ENCODE data around the gene ENG.

ENG gene

GRCh38 chr9:127867356-127868277 is 13.2 kb upstream of the ENG start:
- DNase-seq = no peak
- H3K4me3 ChIP-seq (ENCODE audit: low read depth, low read length) = no peak overlapping the region
- no peak for TF ChIP-seq CTCF (IDR thresholded peaks at IDR 0.05; ENCODE audit: low read depth, low read length)

GRCh38 chr9:127866535-127866934 is 12.1 kb upstream of the ENG start:
- H3K9me3 ChIP-seq = no peaks in the 10 kb centered on the region
- peaks cover 3% of the 10 kb centered on the region for H3K36me3 ChIP-seq
- no peak overlapping the region for H3K4me3 ChIP-seq (ENCODE audit: low read depth, low read length)
- DNase-seq = no peak
- peaks cover 16% of the 10 kb centered on the region for H3K4me1 ChIP-seq
- TF ChIP-seq CTCF (IDR thresholded peaks at IDR 0.05; ENCODE audit: low read depth, low read length) = no peak
- H3K27me3 ChIP-seq = no peaks in the 10 kb centered on the region

More at GRCh38 chr9:127867356-127868277, 13.2 kb upstream of the ENG start:
- H3K9me3 ChIP-seq = no peaks in the 10 kb centered on the region
- H3K27me3 ChIP-seq = no peaks in the 10 kb centered on the region
- H3K4me1 ChIP-seq = peaks cover 10% of the 10 kb centered on the region
- H3K36me3 ChIP-seq = peaks cover 7% of the 10 kb centered on the region

- Histone ChIP-seq H3K36me3 (peaks cover 3% of the 10 kb centered on the region), H3K4me3 (ENCODE audit: low read depth, low read length) (no peak overlapping the region), H3K27me3 (no peaks in the 10 kb centered on the region), H3K9me3 (no peaks in the 10 kb centered on the region), H3K4me1 (peaks cover 16% of the 10 kb centered on the region)
- no peak for TF ChIP-seq CTCF (IDR thresholded peaks at IDR 0.05; ENCODE audit: low read depth, low read length)
- DNase-seq = no peak
These were observed 11.4 kb upstream of the ENG start for GRCh38 chr9:127865645-127866464.

GRCh38 chr9:127863191-127863621 is 8.7 kb upstream of the ENG start:
- no peaks in the 10 kb centered on the region for H3K9me3 ChIP-seq
- H3K36me3 ChIP-seq = peaks cover 3% of the 10 kb centered on the region
- peaks cover 17% of the 10 kb centered on the region for H3K4me1 ChIP-seq
- H3K27me3 ChIP-seq = no peaks in the 10 kb centered on the region
- DNase-seq = no peak
- H3K4me3 ChIP-seq (ENCODE audit: low read depth, low read length) = no peak overlapping the region
- no peak for TF ChIP-seq CTCF (IDR thresholded peaks at IDR 0.05; ENCODE audit: low read depth, low read length)

- H3K9me3 ChIP-seq = no peaks in the 10 kb centered on the region
- TF ChIP-seq CTCF (IDR thresholded peaks at IDR 0.05; ENCODE audit: low read depth, low read length) = no peak
- H3K27me3 ChIP-seq = no peaks in the 10 kb centered on the region
- H3K4me1 ChIP-seq = peaks cover 23% of the 10 kb centered on the region
- no peak overlapping the region for H3K4me3 ChIP-seq (ENCODE audit: low read depth, low read length)
- peaks cover 3% of the 10 kb centered on the region; the same call in 1 of the 2 replicates for H3K36me3 ChIP-seq
- DNase-seq = no peak
These were observed 7.9 kb upstream of the ENG start for GRCh38 chr9:127862075-127863011.
